ENCODE results near the gene STXBP3.

Gene STXBP3

GRCh38 chr1:108716437-108717230 is 29.8 kb upstream of the STXBP3 start:
- Histone ChIP-seq H3K27me3 (ENCODE audit: control insufficient read depth, insufficient read depth, low read length) (no peaks in the 10 kb centered on the region), H3K27ac (ENCODE audit: low read depth, low read length) (no peak overlapping the region), H3K36me3 (ENCODE audit: control insufficient read depth, insufficient read depth, low read length) (no peaks in the 10 kb centered on the region), H3K9me3 (ENCODE audit: control insufficient read depth, insufficient read depth, low read depth, low read length) (no peaks in the 10 kb centered on the region), H3K9ac (ENCODE audit: low read length) (no peak overlapping the region), H3K4me1 (ENCODE audit: control insufficient read depth, insufficient read depth, low read length) (peaks cover 39% of the 10 kb centered on the region), H3K4me3 (ENCODE audit: low read depth, low read length) (no peak overlapping the region)

- Histone ChIP-seq H3K27me3 (ENCODE audit: control insufficient read depth, insufficient read depth, low read length) (no peaks in the 10 kb centered on the region), H3K27ac (ENCODE audit: low read depth, low read length) (no peak overlapping the region), H3K4me1 (ENCODE audit: control insufficient read depth, insufficient read depth, low read length) (peaks cover 39% of the 10 kb centered on the region), H3K9ac (ENCODE audit: low read length) (no peak overlapping the region), H3K36me3 (ENCODE audit: control insufficient read depth, insufficient read depth, low read length) (no peaks in the 10 kb centered on the region), H3K9me3 (ENCODE audit: control insufficient read depth, insufficient read depth, low read depth, low read length) (no peaks in the 10 kb centered on the region), H3K4me3 (ENCODE audit: low read depth, low read length) (no peak overlapping the region)
Observed at GRCh38 chr1:108717774-108718316, 28.6 kb upstream of the STXBP3 start.

GRCh38 chr1:108718927-108719655 is 27.4 kb upstream of the STXBP3 start:
- H3K9ac ChIP-seq (ENCODE audit: low read length) = no peak overlapping the region
- H3K27ac ChIP-seq (ENCODE audit: low read depth, low read length) = no peak overlapping the region
- no peaks in the 10 kb centered on the region for H3K27me3 ChIP-seq (ENCODE audit: control insufficient read depth, insufficient read depth, low read length)
- no peaks in the 10 kb centered on the region for H3K9me3 ChIP-seq (ENCODE audit: control insufficient read depth, insufficient read depth, low read depth, low read length)
- H3K36me3 ChIP-seq (ENCODE audit: control insufficient read depth, insufficient read depth, low read length) = no peaks in the 10 kb centered on the region
- H3K4me3 ChIP-seq (ENCODE audit: low read depth, low read length) = no peak overlapping the region
- peaks cover 39% of the 10 kb centered on the region for H3K4me1 ChIP-seq (ENCODE audit: control insufficient read depth, insufficient read depth, low read length)

GRCh38 chr1:108719656-108720435 is 26.6 kb upstream of the STXBP3 start:
- Histone ChIP-seq H3K9ac (ENCODE audit: low read length) (no peak overlapping the region), H3K27ac (ENCODE audit: low read depth, low read length) (no peak overlapping the region), H3K27me3 (ENCODE audit: control insufficient read depth, insufficient read depth, low read length) (no peaks in the 10 kb centered on the region), H3K4me3 (ENCODE audit: low read depth, low read length) (no peak overlapping the region), H3K4me1 (ENCODE audit: control insufficient read depth, insufficient read depth, low read length) (peaks cover 39% of the 10 kb centered on the region), H3K36me3 (ENCODE audit: control insufficient read depth, insufficient read depth, low read length) (no peaks in the 10 kb centered on the region), H3K9me3 (ENCODE audit: control insufficient read depth, insufficient read depth, low read depth, low read length) (no peaks in the 10 kb centered on the region)

GRCh38 chr1:108722292-108722691 is 24.2 kb upstream of the STXBP3 start:
- no peaks in the 10 kb centered on the region for H3K36me3 ChIP-seq (ENCODE audit: control insufficient read depth, insufficient read depth, low read length)
- H3K27ac ChIP-seq (ENCODE audit: low read depth, low read length) = no peak overlapping the region
- peaks cover 34% of the 10 kb centered on the region for H3K4me1 ChIP-seq (ENCODE audit: control insufficient read depth, insufficient read depth, low read length)
- no peaks in the 10 kb centered on the region for H3K27me3 ChIP-seq (ENCODE audit: control insufficient read depth, insufficient read depth, low read length)
- H3K4me3 ChIP-seq (ENCODE audit: low read depth, low read length) = no peak overlapping the region
- H3K9me3 ChIP-seq (ENCODE audit: control insufficient read depth, insufficient read depth, low read depth, low read length) = no peaks in the 10 kb centered on the region
- H3K9ac ChIP-seq (ENCODE audit: low read length) = no peak overlapping the region

- H3K27ac ChIP-seq (ENCODE audit: low read depth, low read length) = no peak overlapping the region
- H3K9ac ChIP-seq (ENCODE audit: low read length) = no peak overlapping the region
- no peaks in the 10 kb centered on the region for H3K27me3 ChIP-seq (ENCODE audit: control insufficient read depth, insufficient read depth, low read length)
- peaks cover 4% of the 10 kb centered on the region for H3K4me1 ChIP-seq (ENCODE audit: control insufficient read depth, insufficient read depth, low read length)
- H3K4me3 ChIP-seq (ENCODE audit: low read depth, low read length) = no peak overlapping the region
- H3K36me3 ChIP-seq (ENCODE audit: control insufficient read depth, insufficient read depth, low read length) = no peaks in the 10 kb centered on the region
- no peaks in the 10 kb centered on the region for H3K9me3 ChIP-seq (ENCODE audit: control insufficient read depth, insufficient read depth, low read depth, low read length)
Observed at GRCh38 chr1:108725906-108726305, 20.6 kb upstream of the STXBP3 start.

- Histone ChIP-seq H3K9me3 (ENCODE audit: control insufficient read depth, insufficient read depth, low read depth, low read length) (no peaks in the 10 kb centered on the region), H3K27me3 (ENCODE audit: control insufficient read depth, insufficient read depth, low read length) (no peaks in the 10 kb centered on the region), H3K4me1 (ENCODE audit: control insufficient read depth, insufficient read depth, low read length) (no peaks in the 10 kb centered on the region)
Observed at GRCh38 chr1:108728327-108728923, 18.0 kb upstream of the STXBP3 start.

GRCh38 chr1:108729481-108729880 is 17.0 kb upstream of the STXBP3 start:
- H3K27ac ChIP-seq (ENCODE audit: low read depth, low read length) = no peak overlapping the region
- H3K36me3 ChIP-seq (ENCODE audit: control insufficient read depth, insufficient read depth, low read length) = no peaks in the 10 kb centered on the region
- H3K9ac ChIP-seq (ENCODE audit: low read length) = no peak overlapping the region
- no peak overlapping the region for H3K4me3 ChIP-seq (ENCODE audit: low read depth, low read length)
- H3K4me1 ChIP-seq (ENCODE audit: control insufficient read depth, insufficient read depth, low read length) = no peaks in the 10 kb centered on the region
- no peaks in the 10 kb centered on the region for H3K9me3 ChIP-seq (ENCODE audit: control insufficient read depth, insufficient read depth, low read depth, low read length)
- no peaks in the 10 kb centered on the region for H3K27me3 ChIP-seq (ENCODE audit: control insufficient read depth, insufficient read depth, low read length)

More at GRCh38 chr1:108728327-108728923, 18.0 kb upstream of the STXBP3 start:
- Histone ChIP-seq H3K9ac (ENCODE audit: low read length) (no peak overlapping the region), H3K27ac (ENCODE audit: low read depth, low read length) (no peak overlapping the region), H3K4me3 (ENCODE audit: low read depth, low read length) (no peak overlapping the region), H3K36me3 (ENCODE audit: control insufficient read depth, insufficient read depth, low read length) (no peaks in the 10 kb centered on the region)

- Histone ChIP-seq H3K9me3 (ENCODE audit: control insufficient read depth, insufficient read depth, low read depth, low read length) (no peaks in the 10 kb centered on the region), H3K36me3 (ENCODE audit: control insufficient read depth, insufficient read depth, low read length) (no peaks in the 10 kb centered on the region), H3K27me3 (ENCODE audit: control insufficient read depth, insufficient read depth, low read length) (no peaks in the 10 kb centered on the region)
Observed at GRCh38 chr1:108732398-108732797, 14.1 kb upstream of the STXBP3 start.

GRCh38 chr1:108734171-108734865 is 12.2 kb upstream of the STXBP3 start:
- H3K9ac ChIP-seq (ENCODE audit: low read length) = no peak overlapping the region
- no peaks in the 10 kb centered on the region for H3K9me3 ChIP-seq (ENCODE audit: control insufficient read depth, insufficient read depth, low read depth, low read length)
- H3K27ac ChIP-seq (ENCODE audit: low read depth, low read length) = no peak overlapping the region
- H3K4me3 ChIP-seq (ENCODE audit: low read depth, low read length) = no peak overlapping the region
- H3K36me3 ChIP-seq (ENCODE audit: control insufficient read depth, insufficient read depth, low read length) = no peaks in the 10 kb centered on the region
- no peaks in the 10 kb centered on the region for H3K27me3 ChIP-seq (ENCODE audit: control insufficient read depth, insufficient read depth, low read length)
- H3K4me1 ChIP-seq (ENCODE audit: control insufficient read depth, insufficient read depth, low read length) = no peaks in the 10 kb centered on the region

More at GRCh38 chr1:108732398-108732797, 14.1 kb upstream of the STXBP3 start:
- no peak overlapping the region for H3K9ac ChIP-seq (ENCODE audit: low read length)
- H3K4me3 ChIP-seq (ENCODE audit: low read depth, low read length) = no peak overlapping the region
- H3K4me1 ChIP-seq (ENCODE audit: control insufficient read depth, insufficient read depth, low read length) = no peaks in the 10 kb centered on the region
- H3K27ac ChIP-seq (ENCODE audit: low read depth, low read length) = no peak overlapping the region

All from HUES6 (cell line).